Measurements from ENCODE around the gene SMIM33.
A peak's percentile ranks its signal among the peaks of the same experiment; 100 is the strongest.
"Not testable (repeated sequence)": the region's sequence is repeated elsewhere in the genome, so short reads cannot be mapped to it uniquely, and the experiment has no call there.

The SMIM33 gene

GRCh38 chr5:139470821-139471300 is at the start of gene SMIM33:
TSS of gene SMIM33 (plus strand) at chr5:139471004. CDS start at chr5:139471122, 118 bp downstream.
- no peak for DNase-seq (ENCODE audit: low spot score)

- DNase-seq (ENCODE audit: low spot score), result peak; percentile 35
Observed at GRCh38 chr5:139422307-139422893, 48.4 kb upstream of the SMIM33 start.

- DNase-seq (ENCODE audit: low spot score), result no peak
Observed at GRCh38 chr5:139425497-139425896, 45.3 kb upstream of the SMIM33 start.

GRCh38 chr5:139426203-139426885 is 44.5 kb upstream of the SMIM33 start:
- no peak for DNase-seq (ENCODE audit: low spot score)

GRCh38 chr5:139430015-139430414 is 40.8 kb upstream of the SMIM33 start:
- no peak for DNase-seq (ENCODE audit: low spot score)

- no peak for DNase-seq (ENCODE audit: low spot score)
Observed at GRCh38 chr5:139431706-139432105, 39.1 kb upstream of the SMIM33 start.

- no peak for DNase-seq (ENCODE audit: low spot score)
Observed at GRCh38 chr5:139435676-139436075, 35.1 kb upstream of the SMIM33 start.

GRCh38 chr5:139438707-139439012 is 32.1 kb upstream of the SMIM33 start:
- no peak for DNase-seq (ENCODE audit: low spot score)

GRCh38 chr5:139439013-139439903 is 31.5 kb upstream of the SMIM33 start, which contains the start of gene DNAJC18:
TSS of gene DNAJC18 (minus strand) at chr5:139439525. CDS start at chr5:139439445, 80 bp downstream.
- peak; percentile 84 for DNase-seq (ENCODE audit: low spot score)

GRCh38 chr5:139440416-139440815 is 30.4 kb upstream of the SMIM33 start:
- DNase-seq (ENCODE audit: low spot score), result not testable (repeated sequence)

- no peak for DNase-seq (ENCODE audit: low spot score)
Observed at GRCh38 chr5:139443831-139444453, 26.9 kb upstream of the SMIM33 start.

GRCh38 chr5:139445325-139446170 is 25.3 kb upstream of the SMIM33 start:
- DNase-seq (ENCODE audit: low spot score), result no peak

- no peak for DNase-seq (ENCODE audit: low spot score)
Observed at GRCh38 chr5:139446956-139447779, 23.6 kb upstream of the SMIM33 start.

- no peak for DNase-seq (ENCODE audit: low spot score)
Observed at GRCh38 chr5:139451176-139451575, 19.6 kb upstream of the SMIM33 start.

- DNase-seq (ENCODE audit: low spot score), result no peak
Observed at GRCh38 chr5:139451878-139452660, 18.7 kb upstream of the SMIM33 start.

- no peak for DNase-seq (ENCODE audit: low spot score)
Observed at GRCh38 chr5:139453683-139454567, 16.9 kb upstream of the SMIM33 start.

GRCh38 chr5:139454568-139455290 is 16.1 kb upstream of the SMIM33 start:
- no peak for DNase-seq (ENCODE audit: low spot score)

GRCh38 chr5:139456776-139457175 is 14.0 kb upstream of the SMIM33 start:
- DNase-seq (ENCODE audit: low spot score), result no peak
